IMR-90 (cell line): ENCODE measurements around the gene FLT1. TPM values are rescaled to one million over a fixed set of nuclear protein-coding genes. Genes with fewer than 3 reads are reported as not detected.

Experiments used
- ATAC-seq: fragments of 200-7000 bp; cut with Tn5 transposase; 2 replicates; pipeline ENCODE4 v1.9.1; 2020; ENCODE audit warnings: low read depth, mild to moderate bottlenecking, moderate library complexity
- BruUV-seq: library from RNA; stranded (reverse); fragments of 400-500 nt; replicated peaks from 2 replicates; lab custom pipeline; 2021; lab: Mats Ljungman, UMichigan
- CTCF ChIA-PET: fragments of 300-600 bp; formaldehyde crosslinking; extraction: SDS; loops from one replicate; lab custom pipeline; 2021; ENCODE audit warnings: antibody characterized with exemption; lab: Yijun Ruan, JAX
- POLR2A ChIA-PET: fragments of 300-600 bp; sonication (Branson Sonifier 250); formaldehyde crosslinking; loops from one replicate; lab custom pipeline; 2022; ENCODE audit warnings: antibody characterized with exemption; ENCODE audit not compliant: unreplicated experiment; lab: Charles Lee
- DNase-seq: peaks from one replicate; pipeline ENCODE4 v3.0.0; 2013
- H2AFZ ChIP-seq: replicated peaks from 2 replicates; pipeline ENCODE3; 2013; ENCODE audit warnings: low read length, mild to moderate bottlenecking; ENCODE audit not compliant: poor library complexity
- H2AK5ac ChIP-seq: 2 replicates; pipeline ENCODE4 v1.6.1; 2013; ENCODE audit warnings: low read depth, low read length, inconsistent platforms
- H2AK9ac ChIP-seq: replicated peaks from 2 replicates; pipeline ENCODE3; 2013; ENCODE audit warnings: mild to moderate bottlenecking, low read depth, low read length, moderate library complexity; ENCODE audit not compliant: poor library complexity
- H2BK120ac ChIP-seq: 2 replicates; pipeline ENCODE4 v1.6.1; 2013; ENCODE audit warnings: low read depth, low read length, inconsistent platforms
- H2BK15ac ChIP-seq: 3 replicates; pipeline ENCODE4 v1.6.1; 2013; ENCODE audit warnings: low read depth, low read length, inconsistent platforms
- H2BK20ac ChIP-seq: 2 replicates; pipeline ENCODE4 v1.6.1; 2013; ENCODE audit warnings: low read depth, mild to moderate bottlenecking, inconsistent platforms, low read length, moderate library complexity
- H2BK5ac ChIP-seq: 2 replicates; pipeline ENCODE4 v1.6.1; 2013; ENCODE audit warnings: mild to moderate bottlenecking, low read depth, low read length, inconsistent platforms; ENCODE audit not compliant: poor library complexity, severe bottlenecking
- H3K14ac ChIP-seq: replicated peaks from 2 replicates; pipeline ENCODE4 v1.6.1; 2013; ENCODE audit warnings: low read depth, low read length, inconsistent platforms
- H3K18ac ChIP-seq: 2 replicates; pipeline ENCODE4 v1.6.1; 2013; ENCODE audit warnings: low read depth, low read length, control low read depth
- H3K23ac ChIP-seq: 2 replicates; pipeline ENCODE4 v1.6.1; 2013; ENCODE audit warnings: low read depth, low read length, inconsistent platforms
- H3K27ac ChIP-seq: 2 replicates; pipeline ENCODE4 v1.5.1; 2013; ENCODE audit warnings: mild to moderate bottlenecking, control low read depth, low read length; ENCODE audit not compliant: insufficient read depth
- H3K27me3 ChIP-seq: 2 replicates; pipeline ENCODE4 v1.6.1; 2013; ENCODE audit warnings: low read length; ENCODE audit not compliant: control insufficient read depth, insufficient read depth
- H3K36me3 ChIP-seq: 2 replicates; pipeline ENCODE4 v1.6.1; 2013; ENCODE audit warnings: low read length, mixed read lengths; ENCODE audit not compliant: control insufficient read depth, insufficient read depth
- H3K4ac ChIP-seq: 2 replicates; pipeline ENCODE4 v1.6.1; 2013; ENCODE audit warnings: low read depth, low read length, inconsistent platforms
- H3K4me1 ChIP-seq: 2 replicates; pipeline ENCODE4 v1.6.1; 2013; ENCODE audit warnings: low read length, mixed read lengths; ENCODE audit not compliant: control insufficient read depth, insufficient read depth
- H3K4me2 ChIP-seq: 2 replicates; pipeline ENCODE4 v1.6.1; 2013; ENCODE audit warnings: low read depth, mild to moderate bottlenecking, control low read depth, low read length, moderate library complexity
- H3K4me3 ChIP-seq: 2 replicates; pipeline ENCODE4 v1.5.1; 2013; ENCODE audit warnings: low read depth, mild to moderate bottlenecking, control low read depth, low read length, moderate library complexity; ENCODE audit not compliant: insufficient read depth
- H3K56ac ChIP-seq: 2 replicates; pipeline ENCODE4 v1.6.1; 2013; ENCODE audit warnings: low read length, inconsistent platforms; ENCODE audit not compliant: insufficient read depth; ENCODE audit errors: extremely low read depth
- H3K79me1 ChIP-seq, 2 experiments: 2 replicates each; pipeline ENCODE4 v1.6.1; 2013; ENCODE audit warnings: low read length in 2 of 2, inconsistent platforms in 1 of 2, low read depth in 1 of 2
- H3K9ac ChIP-seq: 2 replicates; pipeline ENCODE4 v1.6.1; 2013; ENCODE audit warnings: low read depth, low read length, control low read depth
- H3K9me1 ChIP-seq: 2 replicates; pipeline ENCODE4 v1.6.1; 2013; ENCODE audit warnings: low read length, inconsistent platforms; ENCODE audit not compliant: insufficient read depth
- H3K9me3 ChIP-seq: 2 replicates; pipeline ENCODE4 v1.6.1; 2013; ENCODE audit warnings: low read length; ENCODE audit not compliant: control insufficient read depth, insufficient read depth
- H4K20me1 ChIP-seq: 2 replicates; pipeline ENCODE4 v1.6.1; 2013; ENCODE audit warnings: low read length, inconsistent platforms; ENCODE audit not compliant: insufficient read depth
- H4K5ac ChIP-seq: 2 replicates; pipeline ENCODE4 v1.6.1; 2013; ENCODE audit warnings: mild to moderate bottlenecking, low read depth, low read length, control low read depth
- H4K8ac ChIP-seq, 2 experiments: 2 replicates each; pipeline ENCODE4 v1.6.1; 2013; ENCODE audit warnings: low read depth in 2 of 2, low read length in 2 of 2, control low read depth in 1 of 2, inconsistent platforms in 1 of 2
- H4K91ac ChIP-seq: 2 replicates; pipeline ENCODE4 v1.6.1; 2013; ENCODE audit warnings: low read depth, low read length, inconsistent platforms; ENCODE audit not compliant: insufficient read depth
- CEBPB ChIP-seq: IDR thresholded peaks from 2 replicates; pipeline ENCODE4 v1.6.1; 2012; ENCODE audit warnings: low read depth, low read length, improper control_type of control experiment
- CHD1 ChIP-seq: IDR thresholded peaks from 2 replicates; pipeline ENCODE4 v1.6.1; 2012; ENCODE audit warnings: low read depth, low read length, improper control_type of control experiment
- FOS ChIP-seq: fragments of 150-350 bp; IDR thresholded peaks from 2 replicates; pipeline ENCODE4 v1.6.1; 2016; ENCODE audit warnings: low read depth, low read length
- MXI1 ChIP-seq: IDR thresholded peaks from 2 replicates; pipeline ENCODE4 v1.6.1; 2012; ENCODE audit warnings: low read depth, mild to moderate bottlenecking, low read length, moderate library complexity, borderline replicate concordance
- NFE2L2 ChIP-seq: fragments of 150-350 bp; IDR thresholded peaks from 2 replicates; pipeline ENCODE4 v1.6.1; 2016; ENCODE audit warnings: low read depth, mild to moderate bottlenecking, low read length
- RFX5 ChIP-seq: IDR thresholded peaks from 2 replicates; pipeline ENCODE4 v1.8.0; 2012; ENCODE audit warnings: low read depth, mild to moderate bottlenecking, low read length, moderate library complexity
- WGBS, 2 experiments: methylation state at CpG; one replicate each; pipeline versions ENCODE4 v1.1.5 to v1.1.7; 2013; ENCODE audit warnings: missing lambda C conversion rate in 2 of 2; ENCODE audit not compliant: insufficient read length in 1 of 2; ENCODE audit errors: extremely low coverage in 2 of 2; 5-methylcytosine and 5-hydroxymethylcytosine counted together
- dilution Hi-C: fragments of 300-500 bp; cut with HindIII; formaldehyde crosslinking; loops from one replicate; pipeline ENCODE4 v1.14.3; 2018; ENCODE audit warnings: low sequenced_read_pairs; ENCODE audit not compliant: unreplicated experiment
- in situ Hi-C: fragments of 300-500 bp; cut with MboI; formaldehyde crosslinking; loops from 3 replicates; pipeline ENCODE4 v1.14.3; 2019; ENCODE audit warnings: low sequenced_read_pairs, inconsistent platforms, mixed read lengths
- intact Hi-C: fragments of 100-400 bp; cut with micrococcal nuclease; formaldehyde crosslinking; loops from 2 replicates; pipeline ENCODE4 v1.10.0; 2022
- polyA plus RNA-seq, 3 experiments: library from polyadenylated mRNA; depleted of rRNA; stranded (reverse); fragments of >200 nt; gene quantifications; 2 replicates each; pipeline ENCODE4 v1.2.3, GENCODE V29; 2012; ENCODE audit warnings: low replicate concordance in 1 of 3
- total RNA-seq: library from RNA; depleted of rRNA; stranded (reverse); fragments of >200 nt; gene quantifications from 2 replicates; pipeline ENCODE4 v1.2.3, GENCODE V29; 2012

Gene FLT1
- total and polyA plus RNA-seq, 2 of the 4 experiments (the other 2 are of a cell fraction): 4.5 to 10.4 TPM

- Histone ChIP-seq H3K4me1 (peaks cover 7% of the 10 kb centered on the region), H2BK5ac (no peak overlapping the region), H4K8ac (no peak overlapping the region), H3K9me1 (0 out of 2 replicates have a peak, but pooled peaks cover 2% of the 10 kb centered on the region), H4K20me1 (no peaks in the 10 kb centered on the region), H2AK5ac (no peak overlapping the region), H2BK20ac (no peak overlapping the region), H2BK15ac (no peak overlapping the region), H3K4me2 (no peak overlapping the region), H3K27me3 (peaks cover 11% of the 10 kb centered on the region; the same call in 1 of the 2 replicates), H3K79me1 (no peaks in the 10 kb centered on the region), H3K18ac (no peak overlapping the region), H3K56ac (no peak overlapping the region), H2BK120ac (no peak overlapping the region), H3K9ac (no peak overlapping the region), H3K36me3 (no peaks in the 10 kb centered on the region), H4K91ac (no peak overlapping the region), H3K4ac (no peak overlapping the region), H3K14ac (no peak overlapping the region), H3K9me3 (no peaks in the 10 kb centered on the region), H3K4me3 (no peak overlapping the region), H4K5ac (no peak overlapping the region), H3K27ac (no peak overlapping the region), H3K23ac (no peak overlapping the region), H2AFZ (no peak overlapping the region), H2AK9ac (no peak overlapping the region)
- dilution Hi-C loops: no loop called here
- TF ChIP-seq CHD1: no peak
- TF ChIP-seq MXI1: no peak
- 0 out of 2 replicates have a peak, but pooled peaks have one; percentile 10 for TF ChIP-seq CEBPB
- TF ChIP-seq NFE2L2: no peak
- TF ChIP-seq FOS: peak; percentile 84; the same call in 1 of the 2 replicates
- no peak for TF ChIP-seq RFX5
- ATAC-seq (peak; percentile 21; the same call in 1 of the 2 replicates), DNase-seq (peak; percentile 74)
- WGBS, 2 experiments: no CpG with 5 or more reads among the region's 5 CpGs
- BruUV-seq: no TSS peak
- intact Hi-C loops: loop anchor here (5.0 kb wide), 2 partner anchors 138 to 177 kb away; no protein-coding TSS in a partner anchor
- CTCF ChIA-PET: interaction anchor here (0.6 kb wide), 1 partner anchor 174 kb away, joined by 6 read pairs; no protein-coding TSS in a partner anchor
- POLR2A ChIA-PET: no interaction called here
- in situ Hi-C loops: no loop called here
Observed at GRCh38 chr13:28499609-28500008, 4.7 kb upstream of the FLT1 start.
